AG09309 (cell line): Measurements from ENCODE around the gene ZSWIM6.

ENCODE experiments used
- DNase-seq: peaks from one replicate; pipeline ENCODE4 v3.0.0-alpha.2; 2010; ENCODE audit warnings: low read depth
- H3K4me3 ChIP-seq: 2 replicates; pipeline ENCODE4 v1.5.1; 2011; ENCODE audit warnings: mild to moderate bottlenecking, low read depth, low read length, moderate library complexity; ENCODE audit not compliant: control insufficient read depth
- TF ChIP-seq, protein P1 (sequence below): IDR thresholded peaks from 2 replicates; pipeline ENCODE4 v1.5.1; 2011; ENCODE audit warnings: mild to moderate bottlenecking, low read depth, low read length, inconsistent platforms; ENCODE audit not compliant: insufficient read depth, control insufficient read depth; ENCODE audit errors: missing control alignments

ZSWIM6 gene

DNA sequence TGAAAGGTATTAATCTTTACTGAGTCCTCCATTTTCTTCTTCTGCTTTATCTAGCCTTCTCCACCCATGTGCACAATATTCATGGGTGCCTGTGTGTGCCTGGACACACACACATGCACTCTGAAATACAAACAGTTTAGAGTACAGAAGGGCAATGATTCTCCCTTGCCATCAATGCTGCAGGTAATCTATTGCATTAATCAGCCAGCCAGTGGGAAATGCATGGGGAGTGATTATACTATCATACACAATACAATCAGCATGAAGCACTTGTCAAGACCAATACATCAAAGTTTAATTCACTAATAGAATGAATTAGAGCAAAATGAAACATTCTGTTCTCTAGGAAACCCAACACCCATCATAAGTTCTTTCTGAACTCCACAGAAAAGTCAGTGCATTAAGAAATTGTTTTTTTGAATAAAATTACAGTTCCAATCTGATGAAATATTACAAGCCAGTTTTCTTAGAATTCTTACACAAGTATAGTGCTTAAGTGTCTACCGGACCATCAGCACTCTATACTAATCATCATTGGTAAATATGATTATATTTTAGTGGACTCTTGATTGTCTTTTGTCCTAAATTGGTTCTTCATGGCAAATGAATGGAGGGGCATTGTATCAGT, 172.2 kb downstream of the ZSWIM6 start:
- TF ChIP-seq, protein P1, sequence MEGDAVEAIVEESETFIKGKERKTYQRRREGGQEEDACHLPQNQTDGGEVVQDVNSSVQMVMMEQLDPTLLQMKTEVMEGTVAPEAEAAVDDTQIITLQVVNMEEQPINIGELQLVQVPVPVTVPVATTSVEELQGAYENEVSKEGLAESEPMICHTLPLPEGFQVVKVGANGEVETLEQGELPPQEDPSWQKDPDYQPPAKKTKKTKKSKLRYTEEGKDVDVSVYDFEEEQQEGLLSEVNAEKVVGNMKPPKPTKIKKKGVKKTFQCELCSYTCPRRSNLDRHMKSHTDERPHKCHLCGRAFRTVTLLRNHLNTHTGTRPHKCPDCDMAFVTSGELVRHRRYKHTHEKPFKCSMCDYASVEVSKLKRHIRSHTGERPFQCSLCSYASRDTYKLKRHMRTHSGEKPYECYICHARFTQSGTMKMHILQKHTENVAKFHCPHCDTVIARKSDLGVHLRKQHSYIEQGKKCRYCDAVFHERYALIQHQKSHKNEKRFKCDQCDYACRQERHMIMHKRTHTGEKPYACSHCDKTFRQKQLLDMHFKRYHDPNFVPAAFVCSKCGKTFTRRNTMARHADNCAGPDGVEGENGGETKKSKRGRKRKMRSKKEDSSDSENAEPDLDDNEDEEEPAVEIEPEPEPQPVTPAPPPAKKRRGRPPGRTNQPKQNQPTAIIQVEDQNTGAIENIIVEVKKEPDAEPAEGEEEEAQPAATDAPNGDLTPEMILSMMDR, result no peak
- no peak for DNase-seq
- no peak overlapping the region for H3K4me3 ChIP-seq

GRCh38 chr5:61505281-61505680, 173.2 kb downstream of the ZSWIM6 start:
- TF ChIP-seq, protein P1, result no peak
- DNase-seq, result no peak
- H3K4me3 ChIP-seq, result no peak overlapping the region

DNA sequence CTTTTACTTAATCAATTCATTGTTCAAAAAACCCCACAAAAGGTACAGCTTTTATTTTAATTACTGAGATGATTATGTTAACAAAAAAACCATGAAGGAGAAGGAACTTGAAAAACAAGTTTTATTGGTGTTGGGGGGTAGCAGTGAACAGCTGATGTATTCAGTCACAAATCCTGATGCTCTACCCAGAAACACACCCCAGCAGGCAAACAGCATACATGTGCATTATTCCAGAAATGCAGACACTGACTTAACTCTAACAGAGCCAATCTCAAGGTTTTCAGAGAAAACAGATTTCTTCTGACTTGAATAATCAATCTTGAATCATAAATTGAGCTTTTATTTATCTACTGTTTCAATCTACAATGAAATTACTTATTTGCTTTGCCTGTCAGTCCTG, 175.2 kb downstream of the ZSWIM6 start:
- no peak for DNase-seq
- no peak overlapping the region for H3K4me3 ChIP-seq
- TF ChIP-seq, protein P1, result no peak

- no peak overlapping the region for H3K4me3 ChIP-seq
- DNase-seq, result no peak
- TF ChIP-seq, protein P1, result no peak
Observed at GRCh38 chr5:61516946-61517345, 184.9 kb downstream of the ZSWIM6 start.

DNA sequence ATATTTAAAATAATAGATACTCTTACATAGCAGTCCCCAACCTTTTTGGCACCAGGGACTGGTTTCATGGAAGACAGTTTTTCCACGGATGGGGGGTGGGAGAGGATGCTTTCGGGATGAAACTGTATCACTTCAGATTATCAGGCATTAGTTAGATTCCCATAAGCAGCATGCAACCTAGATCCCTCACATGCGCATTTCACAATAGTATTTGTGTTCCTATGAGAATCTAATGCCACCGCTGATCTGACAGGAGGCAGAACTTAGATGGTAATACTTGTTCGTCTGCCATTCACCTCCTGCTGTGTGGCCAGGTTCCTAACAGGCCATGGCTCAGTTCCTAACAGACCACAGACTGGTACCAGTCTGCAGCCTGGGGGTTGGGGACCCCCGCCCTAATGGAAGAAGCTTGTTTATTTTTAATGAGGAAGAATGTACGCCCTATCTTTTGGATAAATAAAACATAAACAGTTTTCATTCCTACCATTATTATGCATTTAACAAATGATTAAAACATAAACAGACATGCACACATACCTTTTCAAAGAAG, 187.7 kb downstream of the ZSWIM6 start:
- TF ChIP-seq, protein P1, result no peak
- no peak overlapping the region for H3K4me3 ChIP-seq
- no peak for DNase-seq

- DNase-seq, result no peak
- H3K4me3 ChIP-seq, result no peak overlapping the region
- TF ChIP-seq, protein P1, result no peak
Observed at GRCh38 chr5:61523073-61523472, 191.0 kb downstream of the ZSWIM6 start.
